Osteoblast (primary cell): Measurements from ENCODE around the gene SHROOM2. TPM values are rescaled to one million over a fixed set of nuclear protein-coding genes. Genes with fewer than 3 reads are reported as not detected.

ENCODE experiments used
- DNase-seq: peaks from one replicate; pipeline ENCODE4 v3.0.0; 2011; ENCODE audit warnings: low spot score, mixed read lengths; ENCODE audit not compliant: insufficient read length; ENCODE audit errors: missing footprints
- H2AFZ ChIP-seq: 2 replicates; pipeline ENCODE4 v1.6.0; 2011; ENCODE audit warnings: mild to moderate bottlenecking, low read length
- H3K27ac ChIP-seq: 2 replicates; pipeline ENCODE4 v1.5.1; 2011; ENCODE audit warnings: mild to moderate bottlenecking, low read depth, low read length, moderate library complexity
- H3K27me3 ChIP-seq: 2 replicates; pipeline ENCODE4 v1.6.0; 2012; ENCODE audit warnings: mild to moderate bottlenecking, control low read depth, inconsistent platforms, low read length, moderate library complexity; ENCODE audit not compliant: insufficient read depth
- H3K36me3 ChIP-seq: 2 replicates; pipeline ENCODE4 v1.5.1; 2011; ENCODE audit warnings: mild to moderate bottlenecking, low read length, control low read depth, moderate library complexity; ENCODE audit not compliant: insufficient read depth
- H3K4me1 ChIP-seq: 2 replicates; pipeline ENCODE4 v1.5.1; 2011; ENCODE audit warnings: mild to moderate bottlenecking, low read length, control low read depth, moderate library complexity; ENCODE audit not compliant: insufficient read depth
- H3K4me2 ChIP-seq: 2 replicates; pipeline ENCODE4 v1.6.0; 2011; ENCODE audit warnings: mild to moderate bottlenecking, low read length; ENCODE audit not compliant: insufficient read depth
- H3K4me3 ChIP-seq: fragments of 200-600 bp; sonication (generic); 3 replicates; pipeline ENCODE4 v1.5.1; 2012; ENCODE audit warnings: mild to moderate bottlenecking, low read length, inconsistent platforms; ENCODE audit not compliant: insufficient read depth
- H3K79me2 ChIP-seq: 2 replicates; pipeline ENCODE4 v1.6.0; 2012; ENCODE audit warnings: mild to moderate bottlenecking, low read length, control low read depth, inconsistent platforms; ENCODE audit not compliant: insufficient read depth
- H3K9me3 ChIP-seq: 2 replicates; pipeline ENCODE4 v1.5.1; 2011; ENCODE audit warnings: low read depth, low read length, control low read depth
- H4K20me1 ChIP-seq: 2 replicates; pipeline ENCODE4 v1.6.0; 2012; ENCODE audit warnings: mild to moderate bottlenecking, low read length, control low read depth; ENCODE audit not compliant: insufficient read depth
- CTCF ChIP-seq: IDR thresholded peaks from 2 replicates; pipeline ENCODE4 v1.5.1; 2011; ENCODE audit warnings: mild to moderate bottlenecking, low read depth, low read length, moderate library complexity; ENCODE audit errors: extremely low read depth
- total RNA-seq: library from RNA; depleted of rRNA; stranded (reverse); fragments of >200 nt; gene quantifications from 2 replicates; pipeline ENCODE4 v1.2.3, GENCODE V29; 2012

SHROOM2 gene
- total RNA-seq, 1 donor, result 8.0 TPM

DNA sequence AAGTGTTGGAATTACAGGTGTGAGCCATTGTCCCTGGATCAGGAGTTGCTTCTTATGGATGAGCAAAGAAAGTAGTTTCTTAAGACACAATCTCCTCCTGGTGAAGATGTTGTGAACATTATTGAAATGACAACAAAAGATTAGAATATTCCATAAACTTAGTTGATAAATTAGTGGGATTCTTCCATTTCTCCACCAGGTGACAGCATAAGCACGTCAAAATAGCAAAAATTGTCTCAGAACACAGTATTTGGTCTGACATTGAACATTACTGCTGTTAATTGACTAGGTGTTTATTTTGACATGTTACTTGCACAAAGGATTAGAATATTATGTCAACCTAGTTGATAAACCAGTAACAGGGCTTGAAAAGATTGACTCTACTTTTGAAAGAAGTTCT, 202.5 kb downstream of the SHROOM2 start:
- no peaks in the 10 kb centered on the region for H3K27me3 ChIP-seq
- no peaks in the 10 kb centered on the region for H3K79me2 ChIP-seq
- H3K36me3 ChIP-seq, result no peaks in the 10 kb centered on the region
- H3K9me3 ChIP-seq, result no peaks in the 10 kb centered on the region
- no peaks in the 10 kb centered on the region for H3K4me1 ChIP-seq
- no peak overlapping the region for H2AFZ ChIP-seq
- no peak overlapping the region for H3K27ac ChIP-seq
- no peaks in the 10 kb centered on the region for H4K20me1 ChIP-seq
- H3K4me3 ChIP-seq, result no peak overlapping the region
- TF ChIP-seq CTCF, result peak; percentile 44
- H3K4me2 ChIP-seq, result no peak overlapping the region
- no peak for DNase-seq

DNA sequence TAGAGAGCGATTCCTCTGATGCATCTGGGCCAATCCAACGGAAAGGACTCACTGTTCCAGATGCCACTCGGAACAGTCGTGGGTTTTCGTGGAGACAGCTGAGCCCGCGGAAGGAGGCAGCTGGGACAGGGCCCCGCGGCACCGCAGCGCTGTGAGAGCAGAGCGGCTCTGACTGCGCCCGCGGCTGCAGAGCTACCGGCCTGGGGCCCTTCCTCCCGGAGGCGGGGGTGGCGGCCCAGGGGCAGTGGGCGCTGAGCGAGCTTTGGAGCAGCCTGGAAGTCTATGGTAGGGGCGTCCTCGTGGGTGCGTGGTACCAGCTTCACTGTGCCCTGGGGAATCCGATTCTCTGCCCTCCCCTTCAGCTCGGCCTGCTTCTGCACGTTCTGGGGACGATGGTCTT, 205.8 kb downstream of the SHROOM2 start:
- Histone ChIP-seq H4K20me1 (no peaks in the 10 kb centered on the region), H2AFZ (no peak overlapping the region), H3K9me3 (no peaks in the 10 kb centered on the region), H3K4me2 (no peak overlapping the region), H3K27ac (no peak overlapping the region), H3K4me1 (no peaks in the 10 kb centered on the region), H3K79me2 (no peaks in the 10 kb centered on the region), H3K4me3 (no peak overlapping the region), H3K27me3 (no peaks in the 10 kb centered on the region), H3K36me3 (no peaks in the 10 kb centered on the region)
- no peak for TF ChIP-seq CTCF
- no peak for DNase-seq

- no peaks in the 10 kb centered on the region for H4K20me1 ChIP-seq
- H3K79me2 ChIP-seq, result no peaks in the 10 kb centered on the region
- H3K4me1 ChIP-seq, result no peaks in the 10 kb centered on the region
- no peak for TF ChIP-seq CTCF
- no peak overlapping the region for H3K4me3 ChIP-seq
- H3K4me2 ChIP-seq, result no peak overlapping the region
- H3K27ac ChIP-seq, result no peak overlapping the region
- no peaks in the 10 kb centered on the region for H3K27me3 ChIP-seq
- no peak overlapping the region for H2AFZ ChIP-seq
- no peak for DNase-seq
- H3K9me3 ChIP-seq, result no peaks in the 10 kb centered on the region
- H3K36me3 ChIP-seq, result no peaks in the 10 kb centered on the region
These were observed 206.5 kb downstream of the SHROOM2 start for GRCh38 chrX:9992724-9993123.

DNA sequence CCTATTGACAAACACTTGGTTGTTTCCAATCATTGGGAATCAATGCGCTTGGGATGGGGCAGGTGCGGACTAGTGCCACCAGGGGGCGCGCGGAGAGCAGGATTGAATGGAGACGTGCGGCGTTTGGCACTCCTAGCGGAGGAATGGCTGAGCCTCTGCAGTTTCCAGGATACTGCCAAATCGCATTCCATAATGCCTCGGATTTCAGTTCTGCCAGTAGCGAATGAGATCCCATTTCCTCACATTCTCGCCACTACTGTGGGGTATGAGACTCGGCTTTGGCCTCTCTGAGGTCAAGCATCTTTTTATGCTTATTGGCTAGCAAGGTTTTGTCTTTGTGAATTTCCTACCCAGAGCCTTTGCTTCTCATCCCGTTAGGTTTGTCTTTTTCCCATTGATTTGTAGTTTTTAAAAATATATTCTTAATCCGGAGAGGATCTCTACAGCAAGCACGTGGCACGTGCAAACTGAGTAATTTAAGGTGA, 209.7 kb downstream of the SHROOM2 start:
- Histone ChIP-seq H3K4me1 (no peaks in the 10 kb centered on the region), H3K79me2 (no peaks in the 10 kb centered on the region), H3K27ac (no peak overlapping the region), H3K9me3 (no peaks in the 10 kb centered on the region), H3K4me3 (no peak overlapping the region), H3K4me2 (no peak overlapping the region), H3K36me3 (no peaks in the 10 kb centered on the region), H3K27me3 (no peaks in the 10 kb centered on the region), H2AFZ (peak overlapping the region; percentile 20), H4K20me1 (no peaks in the 10 kb centered on the region)
- TF ChIP-seq CTCF, result peak; percentile 90
- peak; percentile 95 for DNase-seq
